Type B pancreatic cell (in vitro differentiated cells): Measurements from ENCODE around the gene CHFR. TPM values are rescaled to one million over a fixed set of nuclear protein-coding genes. Genes with fewer than 3 reads are reported as not detected.
A peak's percentile ranks its signal among the peaks of the same experiment; 100 is the strongest.
"Not testable (repeated sequence)": the region's sequence is repeated elsewhere in the genome, so short reads cannot be mapped to it uniquely, and the experiment has no call there.

Experiments
- DNase-seq: peaks from one replicate; pipeline ENCODE4 v3.0.0; 2021; ENCODE audit warnings: mixed read lengths; ENCODE audit not compliant: unreplicated experiment; ENCODE audit errors: extremely low spot score
- H3K27ac Mint-ChIP-seq: 2 replicates; pipeline ENCODE4 v1.8.0; 2021; ENCODE audit warnings: mild to moderate bottlenecking, mixed read lengths
- H3K27me3 Mint-ChIP-seq: 2 replicates; pipeline ENCODE4 v1.8.0; 2021; ENCODE audit warnings: mixed read lengths
- H3K36me3 Mint-ChIP-seq: 2 replicates; pipeline ENCODE4 v1.8.0; 2021; ENCODE audit warnings: mixed read lengths
- H3K4me1 Mint-ChIP-seq: one replicate; pipeline ENCODE4 v1.8.0; 2021; ENCODE audit warnings: mixed read lengths; ENCODE audit not compliant: unreplicated experiment
- H3K4me3 Mint-ChIP-seq: 2 replicates; pipeline ENCODE4 v1.8.0; 2021; ENCODE audit warnings: mild to moderate bottlenecking, mixed read lengths
- H3K9me3 Mint-ChIP-seq: 2 replicates; pipeline ENCODE4 v1.8.0; 2021; ENCODE audit warnings: mixed read lengths
- CTCF ChIP-seq: fragments of 200-600 bp; sonication (generic); conservative IDR thresholded peaks from 2 replicates; pipeline ENCODE4 v1.5.0; 2021; ENCODE audit warnings: antibody characterized with exemption, mild to moderate bottlenecking
- total RNA-seq: library from RNA; stranded (reverse); gene quantifications from 2 replicates; pipeline ENCODE4 v1.2.1, GENCODE V29; 2021; ENCODE audit warnings: low replicate concordance

The CHFR gene
- total RNA-seq, 1 donor from 2014 or later: 37.1 TPM

- no peak for TF ChIP-seq CTCF
- H3K4me1 Mint-ChIP-seq: peaks cover 4% of the 10 kb centered on the region
- H3K36me3 Mint-ChIP-seq: peaks cover 10% of the 10 kb centered on the region
Observed at GRCh38 chr12:132908145-132909029, 21.0 kb upstream of the CHFR start.

GRCh38 chr12:132907789-132908144 is 20.4 kb upstream of the CHFR start:
- peaks cover 13% of the 10 kb centered on the region for H3K9me3 Mint-ChIP-seq
- peaks cover 10% of the 10 kb centered on the region for H3K36me3 Mint-ChIP-seq
- peak overlapping the region; percentile 61 for H3K27ac Mint-ChIP-seq
- not testable (repeated sequence) for H3K4me1 Mint-ChIP-seq, DNase-seq
- H3K27me3 Mint-ChIP-seq: peaks cover 23% of the 10 kb centered on the region
- H3K4me3 Mint-ChIP-seq: peak overlapping the region; percentile 98

More at GRCh38 chr12:132908145-132909029, 21.0 kb upstream of the CHFR start:
- Mint-ChIP-seq H3K4me3 (peak overlapping the region; percentile 98), H3K27ac (peak overlapping the region; percentile 90), H3K9me3 (peaks cover 13% of the 10 kb centered on the region), H3K27me3 (peaks cover 23% of the 10 kb centered on the region)
- DNase-seq: peak; percentile 95

GRCh38 chr12:132907216-132907615 is 19.8 kb upstream of the CHFR start:
- DNase-seq: no peak
- peaks cover 23% of the 10 kb centered on the region for H3K27me3 Mint-ChIP-seq
- H3K4me3 Mint-ChIP-seq: peak overlapping the region; percentile 21
- H3K27ac Mint-ChIP-seq: no peak overlapping the region
- H3K4me1 Mint-ChIP-seq: peaks cover 4% of the 10 kb centered on the region
- no peak for TF ChIP-seq CTCF
- H3K36me3 Mint-ChIP-seq: peaks cover 10% of the 10 kb centered on the region
- peaks cover 13% of the 10 kb centered on the region for H3K9me3 Mint-ChIP-seq

- peak; percentile 75 for TF ChIP-seq CTCF
- Mint-ChIP-seq H3K27me3 (peaks cover 23% of the 10 kb centered on the region), H3K36me3 (peaks cover 4% of the 10 kb centered on the region), H3K4me3 (no peak overlapping the region), H3K4me1 (peaks cover 4% of the 10 kb centered on the region), H3K27ac (no peak overlapping the region), H3K9me3 (peaks cover 4% of the 10 kb centered on the region)
- peak; percentile 74 for DNase-seq
Observed at GRCh38 chr12:132904718-132905328, 17.4 kb upstream of the CHFR start.

- no peaks in the 10 kb centered on the region for H3K36me3 Mint-ChIP-seq
- TF ChIP-seq CTCF: no peak
- H3K9me3 Mint-ChIP-seq: no peaks in the 10 kb centered on the region
- no peak overlapping the region for H3K4me3 Mint-ChIP-seq
- no peaks in the 10 kb centered on the region for H3K27me3 Mint-ChIP-seq
- no peak for DNase-seq
- no peaks in the 10 kb centered on the region for H3K4me1 Mint-ChIP-seq
- H3K27ac Mint-ChIP-seq: no peak overlapping the region
Observed at GRCh38 chr12:132899033-132899432, 11.6 kb upstream of the CHFR start.

GRCh38 chr12:132888852-132889251 is 1.4 kb upstream of the CHFR start:
- Mint-ChIP-seq H3K9me3 (no peaks in the 10 kb centered on the region), H3K36me3 (peaks cover 13% of the 10 kb centered on the region), H3K4me3 (peak overlapping the region; percentile 77), H3K27me3 (peaks cover 23% of the 10 kb centered on the region), H3K27ac (peak overlapping the region; percentile 72), H3K4me1 (peaks cover 5% of the 10 kb centered on the region)
- no peak for DNase-seq
- no peak for TF ChIP-seq CTCF
